HCT116 (cell line): ENCODE data around the gene CISD3. TPM values are rescaled to one million over a fixed set of nuclear protein-coding genes. Genes with fewer than 3 reads are reported as not detected.

Experiments used
- ATAC-seq: fragments of 200-7000 bp; cut with Tn5 transposase; 2 replicates; pipeline ENCODE4 v1.9.1; 2020; ENCODE audit warnings: mild to moderate bottlenecking, moderate library complexity
- BruUV-seq: library from RNA; stranded (reverse); fragments of 400-500 nt; replicated peaks from 2 replicates; lab custom pipeline; 2021; lab: Mats Ljungman, UMichigan
- CTCF ChIA-PET: fragments of 300-600 bp; sonication (Branson Sonifier 250); formaldehyde crosslinking; loops from one replicate; lab custom pipeline; 2021; ENCODE audit warnings: antibody characterized with exemption; lab: Charles Lee
- POLR2A ChIA-PET: fragments of 300-600, 350-600 bp; sonication (Branson Sonifier 250); formaldehyde crosslinking; loops from one replicate; lab custom pipeline; 2021; ENCODE audit warnings: antibody characterized with exemption; lab: Charles Lee
- RAD21 ChIA-PET, 2 experiments: fragments of 300-600 bp; sonication (Branson Sonifier 250); formaldehyde crosslinking; loops; one replicate each; lab custom pipeline; 2023; ENCODE audit warnings: low total read pairs in 2 of 2; ENCODE audit not compliant: uncharacterized antibody in 2 of 2, unreplicated experiment in 2 of 2, low non-redundant PET in 1 of 2; lab: Charles Lee
- DNase-seq: peaks from one replicate; pipeline ENCODE4 v3.0.0-alpha.2; 2010; ENCODE audit warnings: low read depth, low spot score
- H2AFZ ChIP-seq: fragments of 200-600 bp; shearing (Covaris generic), sonication (generic); 2 replicates; pipeline ENCODE4 v1.6.1; 2017; ENCODE audit warnings: low read depth, mixed run types, mixed read lengths, antibody characterized with exemption, low read length; ENCODE audit not compliant: poor library complexity, severe bottlenecking
- H3K27ac ChIP-seq: 2 replicates; pipeline ENCODE4 v1.5.1; 2012; ENCODE audit warnings: low read depth, low read length
- H3K27me3 ChIP-seq: fragments of 200-600 bp; sonication (generic); 2 replicates; pipeline ENCODE4 v1.6.1; 2016; ENCODE audit warnings: mixed run types, low read length, mixed read lengths; ENCODE audit not compliant: insufficient read depth
- H3K36me3 ChIP-seq, 2 experiments: fragments of 200-500 bp in 1 of 2; fragments of 200-600 bp in 1 of 2; sonication (Bioruptor generic) in 1 of 2; sonication (generic) in 1 of 2; 2 replicates each; pipeline versions ENCODE4 v1.5.1 to v1.6.1; 2014 to 2016; ENCODE audit warnings: low read length in 2 of 2, inconsistent platforms in 1 of 2, mixed read lengths in 1 of 2, mixed run types in 1 of 2; ENCODE audit not compliant: insufficient read depth in 2 of 2, control insufficient read depth in 1 of 2
- H3K4me1 ChIP-seq, 2 experiments: fragments of 200-600 bp in 1 of 2; sonication (generic) in 1 of 2; 2 replicates each; pipeline versions ENCODE4 v1.5.1 to v1.6.1; 2012 to 2017; ENCODE audit warnings: low read length in 2 of 2, inconsistent platforms in 1 of 2, mild to moderate bottlenecking in 1 of 2, mixed read lengths in 1 of 2, mixed run types in 1 of 2, moderate library complexity in 1 of 2; ENCODE audit not compliant: insufficient read depth in 2 of 2, control insufficient read depth in 1 of 2
- H3K4me2 ChIP-seq: fragments of 200-600 bp; sonication (generic); 2 replicates; pipeline ENCODE4 v1.6.1; 2017; ENCODE audit warnings: mixed run types, low read length, mixed read lengths
- H3K4me3 ChIP-seq, 2 experiments: fragments of 200-600 bp in 1 of 2; sonication (generic) in 1 of 2; replicated peaks in 1 of 2; 2 replicates each; pipeline ENCODE4 v1.5.1; 2011 to 2016; ENCODE audit warnings: low read length in 2 of 2, control low read depth in 1 of 2, low read depth in 1 of 2, mild to moderate bottlenecking in 1 of 2, mixed read lengths in 1 of 2, mixed run types in 1 of 2
- H3K79me2 ChIP-seq: fragments of 200-600 bp; sonication (generic); 2 replicates; pipeline ENCODE4 v1.6.1; 2017; ENCODE audit warnings: mild to moderate bottlenecking, mixed run types, low read length, moderate library complexity, mixed read lengths; ENCODE audit not compliant: insufficient read depth
- H3K9ac ChIP-seq: fragments of 200-600 bp; sonication (generic); 2 replicates; pipeline ENCODE4 v1.6.1; 2016; ENCODE audit warnings: low read length, mixed read lengths
- H3K9me2 ChIP-seq: fragments of 200-600 bp; sonication (generic), shearing (Covaris generic); 2 replicates; pipeline ENCODE4 v1.6.1; 2017; ENCODE audit warnings: mixed run types, mild to moderate bottlenecking, moderate library complexity; ENCODE audit not compliant: insufficient read depth
- H3K9me3 ChIP-seq, 2 experiments: fragments of 200-500 bp in 1 of 2; fragments of 200-600 bp in 1 of 2; sonication (Bioruptor generic) in 1 of 2; sonication (generic) in 1 of 2; 2 replicates each; pipeline ENCODE4 v1.6.1; 2014 to 2017; ENCODE audit warnings: low read length in 2 of 2, mixed read lengths in 2 of 2, inconsistent platforms in 1 of 2, low read depth in 1 of 2, mild to moderate bottlenecking in 1 of 2, mixed run types in 1 of 2, moderate library complexity in 1 of 2; ENCODE audit not compliant: control insufficient read depth in 1 of 2, insufficient read depth in 1 of 2
- H4K20me1 ChIP-seq: fragments of 200-600 bp; sonication (generic), shearing (Covaris generic); 2 replicates; pipeline ENCODE4 v1.6.1; 2017; ENCODE audit warnings: mixed run types, mild to moderate bottlenecking, moderate library complexity; ENCODE audit not compliant: insufficient read depth
- CBX3 ChIP-seq: IDR thresholded peaks from 2 replicates; pipeline ENCODE4 v1.6.1; 2012; ENCODE audit warnings: low read depth
- CEBPB ChIP-seq: IDR thresholded peaks from 2 replicates; pipeline ENCODE4 v1.6.1; 2012; ENCODE audit warnings: low read depth
- POLR2A ChIP-seq: IDR thresholded peaks from 2 replicates; pipeline ENCODE4 v1.7.0; 2011; ENCODE audit warnings: borderline replicate concordance; ENCODE audit not compliant: insufficient read depth, insufficient read length; ENCODE audit errors: extremely low read depth
- POLR2AphosphoS5 ChIP-seq: IDR thresholded peaks from 2 replicates; pipeline ENCODE4 v1.6.1; 2011; ENCODE audit warnings: mild to moderate bottlenecking, low read depth, low read length, moderate library complexity
- SP1 ChIP-seq: IDR thresholded peaks from 2 replicates; pipeline ENCODE4 v1.6.1; 2012; ENCODE audit warnings: low read depth
- TCF7L2 ChIP-seq: IDR thresholded peaks from 2 replicates; pipeline ENCODE4 v1.7.0; 2011; ENCODE audit warnings: borderline replicate concordance, inconsistent platforms; ENCODE audit not compliant: insufficient read depth, insufficient read length; ENCODE audit errors: extremely low read depth
- ZNF274 ChIP-seq: fragments of 200-500 bp; sonication (Bioruptor generic); IDR thresholded peaks from 2 replicates; pipeline ENCODE4 v1.6.1; 2014; ENCODE audit warnings: mild to moderate bottlenecking, low read depth, low read length, inconsistent platforms
- intact Hi-C: fragments of 100-400 bp; cut with micrococcal nuclease; formaldehyde crosslinking; loops from 2 replicates; pipeline ENCODE4 v1.10.0; 2022
- total RNA-seq: library from RNA; stranded (reverse); gene quantifications from one replicate; pipeline ENCODE4 v1.2.1, GENCODE V29; 2021; ENCODE audit not compliant: unreplicated experiment
- TF ChIP-seq, protein P1 (sequence below): IDR thresholded peaks from 2 replicates; pipeline ENCODE4 v1.6.1; 2012
- TF ChIP-seq, protein P2 (sequence below): IDR thresholded peaks from 2 replicates; pipeline ENCODE4 v1.6.1; 2011; ENCODE audit warnings: mild to moderate bottlenecking, low read length, moderate library complexity; ENCODE audit not compliant: insufficient replicate concordance; ENCODE audit errors: extremely low read depth

The CISD3 gene
- total RNA-seq, 1 experiment from 2014 or later, result 50.2 TPM

GRCh38 chr17:38717139-38717745, 12.9 kb upstream of the CISD3 start:
- POLR2A ChIA-PET, result no interaction called here
- no peaks in the 10 kb centered on the region for H3K9me3 ChIP-seq
- RAD21 ChIA-PET, result no interaction called here
- TF ChIP-seq TCF7L2 (no peak), CEBPB (no peak), POLR2AphosphoS5 (no peak), ZNF274 (no peak), SP1 (no peak), POLR2A (no peak), CBX3 (no peak)
- TF ChIP-seq, protein P1, sequence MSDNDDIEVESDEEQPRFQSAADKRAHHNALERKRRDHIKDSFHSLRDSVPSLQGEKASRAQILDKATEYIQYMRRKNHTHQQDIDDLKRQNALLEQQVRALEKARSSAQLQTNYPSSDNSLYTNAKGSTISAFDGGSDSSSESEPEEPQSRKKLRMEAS, result no peak
- TF ChIP-seq, protein P2, sequence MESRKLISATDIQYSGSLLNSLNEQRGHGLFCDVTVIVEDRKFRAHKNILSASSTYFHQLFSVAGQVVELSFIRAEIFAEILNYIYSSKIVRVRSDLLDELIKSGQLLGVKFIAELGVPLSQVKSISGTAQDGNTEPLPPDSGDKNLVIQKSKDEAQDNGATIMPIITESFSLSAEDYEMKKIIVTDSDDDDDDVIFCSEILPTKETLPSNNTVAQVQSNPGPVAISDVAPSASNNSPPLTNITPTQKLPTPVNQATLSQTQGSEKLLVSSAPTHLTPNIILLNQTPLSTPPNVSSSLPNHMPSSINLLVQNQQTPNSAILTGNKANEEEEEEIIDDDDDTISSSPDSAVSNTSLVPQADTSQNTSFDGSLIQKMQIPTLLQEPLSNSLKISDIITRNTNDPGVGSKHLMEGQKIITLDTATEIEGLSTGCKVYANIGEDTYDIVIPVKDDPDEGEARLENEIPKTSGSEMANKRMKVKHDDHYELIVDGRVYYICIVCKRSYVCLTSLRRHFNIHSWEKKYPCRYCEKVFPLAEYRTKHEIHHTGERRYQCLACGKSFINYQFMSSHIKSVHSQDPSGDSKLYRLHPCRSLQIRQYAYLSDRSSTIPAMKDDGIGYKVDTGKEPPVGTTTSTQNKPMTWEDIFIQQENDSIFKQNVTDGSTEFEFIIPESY, result no peak
- TF ChIP-seq, all 23 proteins: peak for 0
- no peak overlapping the region for H2AFZ ChIP-seq
- H3K4me2 ChIP-seq, result no peak overlapping the region
- intact Hi-C loops, result no loop called here
- no peaks in the 10 kb centered on the region for H3K27me3 ChIP-seq
- CTCF ChIA-PET, result no interaction called here
- H3K27ac ChIP-seq, result no peak overlapping the region
- H3K36me3 ChIP-seq, result peaks cover 17 to 21% of the 10 kb centered on the region in 2 experiments
- no peaks in the 10 kb centered on the region for H4K20me1 ChIP-seq
- no peak overlapping the region for H3K9ac ChIP-seq
- ATAC-seq, result no peak
- no TSS peak for BruUV-seq
- H3K4me1 ChIP-seq, result peaks cover 5 to 24% of the 10 kb centered on the region in 2 experiments
- H3K9me2 ChIP-seq, result no peaks in the 10 kb centered on the region
- H3K4me3 ChIP-seq, result no peak overlapping the region
- no peaks in the 10 kb centered on the region for H3K79me2 ChIP-seq
- no peak for DNase-seq
